K562 treated with DMSO at 1 percent for 24 hours (cell line): ENCODE data around the gene OR2A2. TPM values are rescaled to one million over a fixed set of nuclear protein-coding genes. Genes with fewer than 3 reads are reported as not detected.

Experiments used
- total RNA-seq: library from RNA; unstranded; fragments of 300-600 nt; gene quantifications from 2 replicates; pipeline ENCODE4 v1.2.3, GENCODE V29; 2022; ENCODE audit warnings: low read depth; ENCODE audit not compliant: insufficient read depth

Gene OR2A2
- total RNA-seq, result not detected in 2 replicates

DNA sequence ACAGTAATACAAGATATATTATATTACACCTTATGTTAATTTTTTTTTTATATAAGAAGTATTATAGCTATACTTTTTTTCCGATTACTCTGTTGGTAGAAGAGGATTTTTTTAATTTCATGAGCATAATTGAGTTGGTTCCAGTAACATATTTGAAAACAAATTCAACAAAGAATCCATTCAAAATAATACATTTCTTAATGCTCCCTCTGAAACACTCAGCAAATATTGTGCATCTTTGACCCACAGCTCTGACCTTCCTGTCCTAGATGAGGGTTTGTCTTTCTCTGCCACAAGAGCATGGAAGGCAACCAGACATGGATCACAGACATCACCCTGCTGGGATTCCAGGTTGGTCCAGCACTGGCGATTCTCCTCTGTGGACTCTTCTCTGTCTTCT is at the start of gene OR2A2:
OR2A2 (plus strand) TSS at position 301 of the 400 bp plus-strand sequence; CDS start at position 301, 0 bp downstream.

GRCh38 chr7:144069511-144069910 is 39.9 kb upstream of the OR2A2 start, which contains the start of gene OR2A25:
OR2A25 (plus strand) TSS chr7:144069811; CDS start chr7:144074220, 4,409 bp downstream.

DNA sequence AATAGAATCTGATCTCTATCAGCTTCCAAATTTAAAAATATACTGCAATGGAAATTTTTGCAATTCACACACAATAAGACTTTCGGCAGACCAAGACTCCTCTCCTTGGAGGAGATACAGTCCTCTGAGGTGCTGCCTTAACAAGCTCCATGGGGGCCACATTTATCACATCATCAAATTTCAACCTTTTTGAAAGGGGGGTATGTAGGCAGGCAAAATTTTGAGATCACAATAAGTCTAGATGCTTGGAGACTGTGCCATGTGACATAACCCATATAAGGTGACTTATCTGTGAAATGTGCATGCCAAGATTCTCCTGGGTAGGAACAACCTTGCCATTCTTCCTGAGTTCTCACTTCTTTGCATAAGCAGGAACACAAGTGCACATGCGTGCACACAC is 23.4 kb upstream of the OR2A2 start, which contains the start of gene OR2A12:
OR2A12 (plus strand) TSS at position 301 of the 400 bp plus-strand sequence. CDS start 8,830 bp downstream, outside the sequence.

DNA sequence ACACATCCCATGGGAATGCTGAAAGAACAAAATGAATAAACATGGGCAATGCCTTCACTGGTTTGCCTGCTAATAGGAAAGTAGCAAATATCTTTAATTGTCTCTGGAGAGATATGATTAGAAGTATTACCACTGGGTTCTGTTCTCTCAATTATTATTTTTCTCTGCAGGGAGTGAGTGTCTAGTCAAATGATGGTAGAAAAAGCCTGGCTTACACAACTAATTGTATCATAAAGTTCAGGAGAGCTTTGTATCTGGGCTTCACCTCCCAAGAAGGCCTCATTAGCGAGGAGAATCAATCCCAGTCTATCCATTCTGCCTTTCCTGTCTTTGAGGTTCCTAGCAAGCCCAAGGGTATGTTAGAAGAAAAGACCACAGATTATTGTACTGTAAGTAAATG is 13.5 kb downstream of the OR2A2 start, which contains the start of gene OR2A14:
OR2A14 (plus strand) TSS at position 301 of the 400 bp plus-strand sequence. CDS start 5,937 bp downstream, outside the sequence.

Other genes with a start within 250 kb of the OR2A2 start
- gene TCAF1, start 207.4 kb upstream of the OR2A2 start, total RNA-seq, result 53.3 and 58.8 TPM in 2 replicates
- not detected in 2 replicates for gene OR2F2, start 174.3 kb upstream of the OR2A2 start, total RNA-seq
- gene OR2F1, start 154.7 kb upstream of the OR2A2 start, total RNA-seq, result not detected in 2 replicates
- gene OR6B1, start 109.3 kb upstream of the OR2A2 start, total RNA-seq, result not detected in 2 replicates
- gene OR2A5, start 60.6 kb upstream of the OR2A2 start, total RNA-seq, result not detected in 2 replicates
- not detected in 2 replicates for gene OR2A25, start 39.8 kb upstream of the OR2A2 start, total RNA-seq
- not detected in 2 replicates for gene OR2A12, start 23.3 kb upstream of the OR2A2 start, total RNA-seq
- not detected in 2 replicates for gene OR2A14, start 13.6 kb downstream of the OR2A2 start, total RNA-seq
- gene CTAGE4, start 73.9 kb downstream of the OR2A2 start, total RNA-seq, result not detected in 2 replicates
- 0.25 TPM in 1 of 2 replicates, not detected in the other for gene ARHGEF35, start 86.2 kb downstream of the OR2A2 start, total RNA-seq
- not detected in 2 replicates for gene OR2A42, start 130.0 kb downstream of the OR2A2 start, total RNA-seq
- gene OR2A7, start 155.2 kb downstream of the OR2A2 start, total RNA-seq, result not detected in 2 replicates
- not detected in 2 replicates for gene CTAGE8, start 159.7 kb downstream of the OR2A2 start, total RNA-seq
- gene OR2A1, start 202.8 kb downstream of the OR2A2 start, total RNA-seq, result not detected in 2 replicates
- gene ARHGEF5, start 245.8 kb downstream of the OR2A2 start, total RNA-seq, result 0.45 and 0.47 TPM in 2 replicates